Measurements from ENCODE around the gene VAT1L. TPM values are rescaled to one million over a fixed set of nuclear protein-coding genes. Genes with fewer than 3 reads are reported as not detected.

Gene VAT1L
- total and polyA plus RNA-seq, 12 donors, result 18.1 to 103 (median 38.2) TPM

DNA sequence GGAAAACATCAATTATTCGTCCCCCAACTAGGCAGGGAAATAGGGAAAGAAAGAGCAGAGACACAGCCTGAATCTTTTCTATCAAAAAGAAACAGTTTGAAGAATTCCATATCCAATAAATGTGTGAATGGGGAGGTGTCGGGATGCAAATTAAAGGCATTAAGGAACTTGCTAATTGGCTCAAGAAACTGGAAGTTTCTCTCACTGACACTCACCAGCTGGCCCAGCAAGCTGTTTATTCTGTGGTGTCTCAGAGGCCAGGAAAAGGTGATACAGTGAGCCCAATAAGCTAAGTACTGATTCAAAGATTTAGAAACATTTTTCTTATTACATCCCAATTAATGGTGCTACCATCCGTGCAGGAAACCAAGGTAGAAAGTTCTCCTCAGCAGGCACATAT is 129.6 kb downstream of the VAT1L start:
- Histone ChIP-seq H3K9me3 (replicated peaks in 1 of 3) (no peaks in the 10 kb centered on the region), H3K36me3 (replicated peaks in 1 of 2) (no peaks in the 10 kb centered on the region), H3K4me1 (replicated peaks in 1 of 2) (no peaks in the 10 kb centered on the region), H3K4me3 (no peak overlapping the region), H3K27ac (no peak overlapping the region), H3K27me3 (no peaks in the 10 kb centered on the region)
- intact Hi-C loops (cut with DNase I), result no loop called here
- no peak for DNase-seq
- WGBS, 4 donors, result 85 to 92% (median 90%) methylated on average over 3 of the region's 3 CpGs
- TF ChIP-seq, protein P1, sequence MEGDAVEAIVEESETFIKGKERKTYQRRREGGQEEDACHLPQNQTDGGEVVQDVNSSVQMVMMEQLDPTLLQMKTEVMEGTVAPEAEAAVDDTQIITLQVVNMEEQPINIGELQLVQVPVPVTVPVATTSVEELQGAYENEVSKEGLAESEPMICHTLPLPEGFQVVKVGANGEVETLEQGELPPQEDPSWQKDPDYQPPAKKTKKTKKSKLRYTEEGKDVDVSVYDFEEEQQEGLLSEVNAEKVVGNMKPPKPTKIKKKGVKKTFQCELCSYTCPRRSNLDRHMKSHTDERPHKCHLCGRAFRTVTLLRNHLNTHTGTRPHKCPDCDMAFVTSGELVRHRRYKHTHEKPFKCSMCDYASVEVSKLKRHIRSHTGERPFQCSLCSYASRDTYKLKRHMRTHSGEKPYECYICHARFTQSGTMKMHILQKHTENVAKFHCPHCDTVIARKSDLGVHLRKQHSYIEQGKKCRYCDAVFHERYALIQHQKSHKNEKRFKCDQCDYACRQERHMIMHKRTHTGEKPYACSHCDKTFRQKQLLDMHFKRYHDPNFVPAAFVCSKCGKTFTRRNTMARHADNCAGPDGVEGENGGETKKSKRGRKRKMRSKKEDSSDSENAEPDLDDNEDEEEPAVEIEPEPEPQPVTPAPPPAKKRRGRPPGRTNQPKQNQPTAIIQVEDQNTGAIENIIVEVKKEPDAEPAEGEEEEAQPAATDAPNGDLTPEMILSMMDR (IDR thresholded peaks at IDR 0.05), result no peak

DNA sequence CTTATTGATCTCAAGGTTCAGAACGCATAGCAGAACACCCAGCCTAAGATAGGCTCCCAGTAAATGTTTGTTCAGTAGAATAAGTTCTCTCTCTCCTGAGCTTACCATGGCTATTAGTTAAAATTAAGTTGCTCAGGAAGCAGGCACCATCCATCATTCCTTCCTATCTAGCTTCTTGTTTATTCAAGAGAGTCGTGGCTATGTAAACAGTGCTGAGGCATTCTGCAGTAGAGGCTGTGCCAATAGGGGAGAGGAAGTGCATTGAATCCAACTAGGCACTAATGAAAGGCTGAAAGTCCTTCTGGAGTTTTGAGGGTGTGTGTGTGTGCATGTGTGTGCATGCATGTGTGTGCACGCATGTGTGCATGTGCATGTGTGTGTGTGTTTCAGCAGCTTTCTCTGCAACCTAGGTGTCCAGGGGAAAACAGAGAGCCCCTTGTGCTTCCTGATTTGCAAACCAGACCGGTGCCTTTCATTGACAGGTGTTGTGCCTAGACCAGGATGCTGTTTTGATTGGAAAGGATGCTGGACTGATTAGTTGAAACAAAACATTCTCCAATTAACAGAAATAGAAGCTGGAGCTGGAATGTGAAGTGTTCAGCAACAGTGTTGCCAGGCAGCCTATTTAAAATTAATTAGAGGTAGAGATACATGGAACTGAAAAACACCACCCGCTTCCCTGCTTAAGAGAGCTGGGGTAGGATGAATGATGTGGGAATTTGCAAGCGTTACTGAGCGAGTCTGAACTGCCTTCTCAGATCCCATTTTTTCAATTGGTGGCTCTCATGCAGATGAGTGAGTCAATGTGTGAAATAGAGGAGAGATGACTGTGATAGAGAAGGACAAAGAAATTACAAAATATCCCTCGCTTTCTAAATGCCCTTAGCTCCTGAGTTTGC is 130.7 kb downstream of the VAT1L start:
- Histone ChIP-seq H3K9me3 (replicated peaks in 1 of 3) (no peaks in the 10 kb centered on the region), H3K4me3 (no peak overlapping the region), H3K27me3 (no peaks in the 10 kb centered on the region), H3K27ac (no peak overlapping the region), H3K36me3 (replicated peaks in 1 of 2) (no peaks in the 10 kb centered on the region), H3K4me1 (replicated peaks in 1 of 2) (no peaks in the 10 kb centered on the region)
- 54 to 61% (median 57%) methylated on average over 8 of the region's 8 CpGs for WGBS, 4 donors
- TF ChIP-seq, protein P1 (IDR thresholded peaks at IDR 0.05), result no peak
- TF ChIP-seq POLR2A (IDR thresholded peaks at IDR 0.05), result no peak
- DNase-seq, result no peak
- intact Hi-C loops (cut with DNase I), result no loop called here

DNA sequence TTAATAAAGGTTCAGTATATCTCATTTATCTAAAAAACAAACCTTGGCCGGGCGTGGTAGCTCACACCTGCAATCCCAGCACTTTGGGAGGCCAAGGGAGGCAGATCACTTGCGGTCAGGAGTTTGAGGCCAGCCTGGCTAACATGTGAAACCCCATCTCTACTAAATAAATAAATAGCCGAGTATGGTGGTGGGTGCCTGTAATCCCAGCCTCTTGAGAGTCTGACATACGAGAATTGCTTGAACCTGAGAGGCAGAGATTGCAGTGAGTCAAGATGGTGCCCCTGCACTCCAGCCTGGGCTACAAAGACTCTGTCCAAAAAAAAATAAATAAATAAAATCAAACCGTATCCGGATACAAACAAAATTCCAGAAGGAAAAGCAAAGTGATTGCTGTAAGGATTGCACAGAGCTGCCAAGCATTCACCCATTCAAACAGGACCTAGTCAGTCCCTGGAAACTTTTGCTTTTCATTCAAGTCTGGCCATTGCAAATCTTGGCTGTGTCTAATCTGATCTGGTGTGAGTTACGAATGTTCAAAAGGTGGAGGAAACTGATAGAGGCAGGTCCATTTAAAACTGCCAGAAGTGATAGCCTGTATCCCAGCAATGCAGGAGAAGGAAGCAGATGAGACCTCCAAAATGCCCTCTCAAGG is 131.5 kb downstream of the VAT1L start:
- H3K27ac ChIP-seq, result no peak overlapping the region
- H3K4me3 ChIP-seq, result no peak overlapping the region
- DNase-seq, result no peak
- no peak for TF ChIP-seq POLR2A (IDR thresholded peaks at IDR 0.05)
- TF ChIP-seq, protein P1 (IDR thresholded peaks at IDR 0.05), result no peak
- no peaks in the 10 kb centered on the region for H3K9me3 ChIP-seq (replicated peaks in 1 of 3)
- 67 to 84% (median 74%) methylated on average over 8 of the region's 8 CpGs for WGBS, 4 donors
- intact Hi-C loops (cut with DNase I), result no loop called here
- H3K4me1 ChIP-seq (replicated peaks in 1 of 2), result no peaks in the 10 kb centered on the region
- H3K27me3 ChIP-seq, result no peaks in the 10 kb centered on the region
- no peaks in the 10 kb centered on the region for H3K36me3 ChIP-seq (replicated peaks in 1 of 2)

DNA sequence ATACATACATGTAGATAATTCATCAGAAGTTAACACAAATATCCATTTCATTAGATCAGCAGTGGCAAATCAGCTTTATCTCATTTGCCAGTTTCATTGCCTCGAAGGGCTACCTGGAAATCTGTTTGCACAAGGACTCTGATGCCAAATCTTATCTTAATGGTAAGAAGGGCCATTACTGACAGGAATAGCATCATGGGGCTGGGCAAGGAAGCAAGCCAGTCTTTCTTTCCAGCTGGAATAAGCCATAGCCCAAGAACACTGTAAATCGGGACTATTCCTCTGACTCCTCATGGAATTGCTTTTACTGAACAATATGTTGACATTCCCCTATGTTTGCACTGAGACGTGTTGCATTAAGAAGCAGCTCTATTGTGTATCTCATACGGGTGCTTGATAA is 132.6 kb downstream of the VAT1L start:
- no peak overlapping the region for H3K27ac ChIP-seq
- H3K36me3 ChIP-seq (replicated peaks in 1 of 2), result no peaks in the 10 kb centered on the region
- intact Hi-C loops (cut with DNase I), result no loop called here
- no peaks in the 10 kb centered on the region for H3K4me1 ChIP-seq (replicated peaks in 1 of 2)
- H3K4me3 ChIP-seq, result no peak overlapping the region
- H3K27me3 ChIP-seq, result no peaks in the 10 kb centered on the region
- no peak for DNase-seq
- TF ChIP-seq, protein P1 (IDR thresholded peaks at IDR 0.05), result no peak
- TF ChIP-seq POLR2A (IDR thresholded peaks at IDR 0.05), result no peak
- no peaks in the 10 kb centered on the region for H3K9me3 ChIP-seq (replicated peaks in 1 of 3)
- WGBS, 4 donors, result 76 to 83% (median 83%) methylated on average over 4 of the region's 4 CpGs

Measured in adrenal gland (tissue), 12 donors.